PFSK-1 (cell line): Measurements from ENCODE around the gene WDR37.

Source experiments
- FOXP2 ChIP-seq: optimal IDR thresholded peaks from 2 replicates; pipeline ENCODE3; 2011; ENCODE audit warnings: borderline replicate concordance, control low read depth, inconsistent platforms; ENCODE audit not compliant: insufficient read depth; ENCODE audit errors: extremely low read length, extremely low read depth
- POLR2AphosphoS5 ChIP-seq: IDR thresholded peaks from 2 replicates; pipeline ENCODE4 v1.6.1; 2012; ENCODE audit warnings: low read depth, mild to moderate bottlenecking, control low read depth, low read length, moderate library complexity
- REST ChIP-seq, 2 experiments: IDR thresholded peaks; 2 replicates each; pipeline versions ENCODE4 v1.6.1 to v1.8.0; 2011 to 2012; ENCODE audit warnings: low read depth in 2 of 2, low read length in 2 of 2, control low read depth in 1 of 2, inconsistent platforms in 1 of 2, mild to moderate bottlenecking in 1 of 2, moderate library complexity in 1 of 2; ENCODE audit not compliant: insufficient read depth in 1 of 2
- SIN3A ChIP-seq: IDR thresholded peaks from 2 replicates; pipeline ENCODE4 v1.6.1; 2012; ENCODE audit warnings: mild to moderate bottlenecking, low read length, moderate library complexity, borderline replicate concordance; ENCODE audit not compliant: insufficient read depth
- TAF1 ChIP-seq: IDR thresholded peaks from 2 replicates; pipeline ENCODE4 v1.6.1; 2012; ENCODE audit warnings: low read length, control low read depth, borderline replicate concordance; ENCODE audit not compliant: insufficient read depth

WDR37 gene

DNA sequence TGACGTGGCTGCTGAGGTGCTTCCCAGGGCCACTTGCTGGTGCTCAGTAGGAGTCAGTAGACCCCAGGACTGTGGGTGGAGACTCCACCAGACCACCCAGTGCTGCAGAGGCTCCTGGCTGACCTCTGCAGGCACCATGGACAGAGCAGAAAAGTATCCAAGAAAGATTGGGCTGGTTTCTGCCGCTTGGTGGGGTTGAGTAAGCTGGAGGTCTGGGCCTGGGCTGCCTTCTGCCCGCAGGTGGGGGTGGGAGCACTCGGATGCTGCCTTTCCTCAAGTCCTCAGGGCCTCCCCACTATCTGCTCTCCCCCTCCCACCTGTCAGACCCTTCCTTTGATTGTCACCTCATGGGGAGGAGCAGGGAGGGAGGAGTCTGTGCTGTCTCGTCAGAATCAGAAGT is 91.6 kb downstream of the WDR37 start:
- TF ChIP-seq TAF1: no peak
- no peak for TF ChIP-seq SIN3A
- no peak for TF ChIP-seq FOXP2
- TF ChIP-seq REST (IDR thresholded peaks at IDR 0.05; ENCODE audit: insufficient read depth in 1 of 2, low read depth in 2 of 2, low read length in 2 of 2): no peak; a peak in 1 of 4 replicates
- TF ChIP-seq POLR2AphosphoS5: no peak

- TF ChIP-seq TAF1 (no peak), POLR2AphosphoS5 (no peak), FOXP2 (no peak), SIN3A (no peak), REST (IDR thresholded peaks at IDR 0.05; ENCODE audit: insufficient read depth in 1 of 2, low read depth in 2 of 2, low read length in 2 of 2) (no peak)
Observed at GRCh38 chr10:1148855-1149605, 92.8 kb downstream of the WDR37 start.

GRCh38 chr10:1149793-1150637 is 93.8 kb downstream of the WDR37 start:
- TF ChIP-seq TAF1: no peak
- TF ChIP-seq SIN3A: no peak
- no peak for TF ChIP-seq FOXP2
- no peak for TF ChIP-seq POLR2AphosphoS5
- no peak for TF ChIP-seq REST (IDR thresholded peaks at IDR 0.05; ENCODE audit: insufficient read depth in 1 of 2, low read depth in 2 of 2, low read length in 2 of 2)

GRCh38 chr10:1150638-1150955 is 94.4 kb downstream of the WDR37 start:
- TF ChIP-seq REST (IDR thresholded peaks at IDR 0.05; ENCODE audit: insufficient read depth in 1 of 2, low read depth in 2 of 2, low read length in 2 of 2): no peak
- TF ChIP-seq SIN3A: no peak
- no peak for TF ChIP-seq POLR2AphosphoS5
- TF ChIP-seq FOXP2: no peak
- no peak for TF ChIP-seq TAF1
